Activated CD8-positive, alpha-beta T cell treated with anti-CD3 and anti-CD28 coated beads, Interleukin-2, amount 10 ng/mL, durations not matched to agents 7 days and 5 days (primary cell): Measurements from ENCODE around the gene REEP6. TPM values are rescaled to one million over a fixed set of nuclear protein-coding genes. Genes with fewer than 3 reads are reported as not detected.

ENCODE experiments used
- ATAC-seq: fragments of 150-1000 bp; cut with Tn5 transposase; one replicate; pipeline ENCODE4 v1.10.0; 2021; ENCODE audit warnings: moderate library complexity
- CTCF ChIA-PET: fragments of 350-600 bp; sonication (Branson Sonifier 250); formaldehyde crosslinking; loops from one replicate; lab custom pipeline; 2021; ENCODE audit warnings: antibody characterized with exemption; lab: Charles Lee
- POLR2A ChIA-PET: fragments of 350-600 bp; sonication (Branson Sonifier 250); formaldehyde crosslinking; loops from one replicate; lab custom pipeline; 2021; ENCODE audit warnings: antibody characterized with exemption; lab: Charles Lee
- DNase-seq: peaks from one replicate; pipeline ENCODE4 v3.0.0-alpha.2; 2020
- H3K27ac Mint-ChIP-seq: one replicate; pipeline ENCODE4 v1.8.0; 2021; ENCODE audit warnings: mild to moderate bottlenecking, mixed read lengths
- H3K27me3 Mint-ChIP-seq: one replicate; pipeline ENCODE4 v1.8.0; 2021; ENCODE audit warnings: low read depth, mixed read lengths
- H3K36me3 Mint-ChIP-seq: one replicate; pipeline ENCODE4 v1.8.0; 2021; ENCODE audit warnings: low read depth, mixed read lengths
- H3K4me1 Mint-ChIP-seq: one replicate; pipeline ENCODE4 v1.8.0; 2021; ENCODE audit warnings: low read depth, mixed read lengths
- H3K4me3 Mint-ChIP-seq: one replicate; pipeline ENCODE4 v1.8.0; 2021; ENCODE audit warnings: mild to moderate bottlenecking, mixed read lengths
- H3K9me3 Mint-ChIP-seq: one replicate; pipeline ENCODE4 v1.8.0; 2022; ENCODE audit warnings: mixed read lengths; ENCODE audit not compliant: insufficient read depth
- total RNA-seq, 2 experiments: library from RNA; stranded (reverse); gene quantifications; one replicate each; pipeline ENCODE4 v1.2.3, GENCODE V29; 2021

Gene REEP6
- total RNA-seq, 2 experiments from 2014 or later: 1.7 to 1.9 TPM

- H3K4me1 Mint-ChIP-seq: no peaks in the 10 kb centered on the region
- no peaks in the 10 kb centered on the region for H3K9me3 Mint-ChIP-seq
- no peak for DNase-seq
- no peak for ATAC-seq
- H3K27me3 Mint-ChIP-seq: peaks cover 11% of the 10 kb centered on the region
- H3K27ac Mint-ChIP-seq: no peak overlapping the region
- no peaks in the 10 kb centered on the region for H3K36me3 Mint-ChIP-seq
- ChIA-PET POLR2A (no interaction called here), CTCF (no interaction called here)
- H3K4me3 Mint-ChIP-seq: no peak overlapping the region
Observed at GRCh38 chr19:1540365-1540925, 49.5 kb downstream of the REEP6 start.

Other genes with a start within 250 kb of the REEP6 start
- 100 to 1,000 TPM; 209 to 222 TPM for gene ATP5F1D, start 249.4 kb upstream of the REEP6 start, total RNA-seq
- gene MIDN, start 242.6 kb upstream of the REEP6 start, total RNA-seq: 10 to 100 TPM; 88.4 to 94.3 TPM
- gene CIRBP, start 221.8 kb upstream of the REEP6 start, total RNA-seq: 100 to 1,000 TPM; 172 to 195 TPM
- 10 to 100 TPM; 57.1 TPM for gene FAM174C, start 215.7 kb upstream of the REEP6 start, total RNA-seq
- not detected for gene EFNA2, start 205.3 kb upstream of the REEP6 start, total RNA-seq
- gene NDUFS7, start 107.3 kb upstream of the REEP6 start, total RNA-seq: 100 to 1,000 TPM; 122 to 127 TPM
- 10 to 100 TPM; 26.2 to 26.8 TPM for gene GAMT, start 89.6 kb upstream of the REEP6 start, total RNA-seq
- 100 to 1,000 TPM; 264 to 270 TPM for gene DAZAP1, start 83.6 kb upstream of the REEP6 start, total RNA-seq
- 1,000 to 10,000 TPM; 1,384 TPM for gene RPS15, start 52.8 kb upstream of the REEP6 start, total RNA-seq
- not detected for gene APC2, start 41.1 kb upstream of the REEP6 start, total RNA-seq
- gene C19orf25, start 12.0 kb upstream of the REEP6 start, total RNA-seq: 10 to 100 TPM; 33.3 to 38.2 TPM
- gene PCSK4, start 831 bp upstream of the REEP6 start, total RNA-seq: 1 to 10 TPM; 3.4 to 4.1 TPM
- gene ADAMTSL5, start 21.8 kb downstream of the REEP6 start, total RNA-seq: 1 to 10 TPM; 2.8 to 3.9 TPM
- gene PLK5, start 32.9 kb downstream of the REEP6 start, total RNA-seq: not detected
- gene MEX3D, start 77.1 kb downstream of the REEP6 start, total RNA-seq: 10 to 100 TPM; 12.2 to 12.5 TPM
- 100 to 1,000 TPM in 1 of 2 experiments, 10 to 100 TPM in 1; 98.4 to 102 TPM for gene MBD3, start 101.7 kb downstream of the REEP6 start, total RNA-seq
- 100 to 1,000 TPM; 180 to 195 TPM for gene UQCR11, start 114.3 kb downstream of the REEP6 start, total RNA-seq
- 100 to 1,000 TPM; 130 to 137 TPM for gene TCF3, start 161.4 kb downstream of the REEP6 start, total RNA-seq